Esophagus (tissue), 2 donors: Measurements from ENCODE around the gene LMOD2. TPM values are rescaled to one million over a fixed set of nuclear protein-coding genes. Genes with fewer than 3 reads are reported as not detected.

ENCODE experiments used
- H3K27ac ChIP-seq, 2 donors: one replicate each; pipeline ENCODE4 v1.5.1; 2013; ENCODE audit warnings: low read depth in 2 of 2, mild to moderate bottlenecking in 2 of 2, inconsistent platforms in 1 of 2, low read length in 1 of 2, moderate library complexity in 1 of 2
- H3K27me3 ChIP-seq, 2 donors: one replicate each; pipeline ENCODE4 v1.6.1; 2013; ENCODE audit warnings: low read length in 2 of 2, control low read depth in 1 of 2, mild to moderate bottlenecking in 1 of 2; ENCODE audit not compliant: insufficient read depth in 2 of 2, control insufficient read depth in 1 of 2
- H3K36me3 ChIP-seq, 2 donors: one replicate each; pipeline ENCODE4 v1.6.1; 2013; ENCODE audit warnings: low read length in 1 of 2; ENCODE audit not compliant: control insufficient read depth in 2 of 2, insufficient read depth in 2 of 2
- H3K4me1 ChIP-seq, 2 donors: one replicate each; pipeline ENCODE4 v1.6.1; 2013; ENCODE audit warnings: low read length in 1 of 2; ENCODE audit not compliant: control insufficient read depth in 2 of 2, insufficient read depth in 2 of 2
- H3K4me3 ChIP-seq, 2 donors: one replicate each; pipeline ENCODE4 v1.5.1; 2013; ENCODE audit warnings: low read length in 2 of 2, mild to moderate bottlenecking in 2 of 2, low read depth in 1 of 2, moderate library complexity in 1 of 2
- H3K9me3 ChIP-seq, 2 donors: one replicate each; pipeline ENCODE4 v1.6.1; 2013; ENCODE audit warnings: mild to moderate bottlenecking in 2 of 2, low read depth in 1 of 2, low read length in 1 of 2, moderate library complexity in 1 of 2; ENCODE audit not compliant: control insufficient read depth in 2 of 2, insufficient read depth in 1 of 2
- WGBS, 2 donors: extraction: QIAGEN DNeasy Blood & Tissue Kit; methylation state at CpG; one replicate each; pipeline ENCODE4 v1.1.7; 2013; 5-methylcytosine and 5-hydroxymethylcytosine counted together
- polyA plus RNA-seq, 2 donors: library from polyadenylated mRNA; stranded (reverse); fragments of 200-250 nt; gene quantifications; one replicate each; pipeline ENCODE4 v1.2.3, GENCODE V29; 2013
- donor health status: healthy with polysubstance abuse.
- donor health status: Bipolar disorder and iron deficiency.

LMOD2 gene
- polyA plus RNA-seq, 2 donors: 0.01 to 0.02 TPM

DNA sequence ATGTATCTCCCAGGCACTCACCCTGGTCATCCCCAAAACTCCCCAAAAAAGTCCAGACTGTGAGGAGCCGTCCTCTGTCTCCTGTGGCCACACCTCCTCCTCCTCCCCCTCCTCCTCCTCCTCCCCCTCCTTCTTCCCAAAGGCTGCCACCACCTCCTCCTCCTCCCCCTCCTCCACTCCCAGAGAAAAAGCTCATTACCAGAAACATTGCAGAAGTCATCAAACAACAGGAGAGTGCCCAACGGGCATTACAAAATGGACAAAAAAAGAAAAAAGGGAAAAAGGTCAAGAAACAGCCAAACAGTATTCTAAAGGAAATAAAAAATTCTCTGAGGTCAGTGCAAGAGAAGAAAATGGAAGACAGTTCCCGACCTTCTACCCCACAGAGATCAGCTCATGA is 7.1 kb downstream of the LMOD2 start:
- H3K9me3 ChIP-seq: no peaks in the 10 kb centered on the region
- H3K27ac ChIP-seq: no peak overlapping the region
- no peaks in the 10 kb centered on the region for H3K4me1 ChIP-seq
- no peaks in the 10 kb centered on the region for H3K36me3 ChIP-seq
- peaks cover 4 to 5% of the 10 kb centered on the region in 2 donors for H3K27me3 ChIP-seq
- no peak overlapping the region for H3K4me3 ChIP-seq
- 57 to 60% methylated on average over 3 of the region's 3 CpGs for WGBS, 2 donors

DNA sequence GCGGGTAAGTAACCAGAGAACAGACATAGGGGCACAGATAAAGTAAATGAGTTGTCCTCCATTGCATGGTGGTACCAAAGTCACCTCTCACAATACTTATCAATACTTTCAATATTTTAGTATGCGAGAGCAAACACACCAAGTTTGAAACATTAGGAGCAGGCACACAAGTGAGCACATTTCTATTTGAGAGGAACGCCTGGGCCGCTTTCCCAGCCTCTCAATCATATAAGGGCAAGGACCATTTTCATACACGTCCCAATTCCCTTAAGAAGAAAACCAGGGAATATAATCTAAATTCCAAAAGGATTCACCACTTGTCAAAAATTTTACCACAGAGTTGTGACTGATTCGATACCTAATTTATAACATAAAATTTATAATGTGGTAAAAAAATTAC is 7.5 kb downstream of the LMOD2 start:
- Histone ChIP-seq H3K4me1 (no peaks in the 10 kb centered on the region), H3K36me3 (no peaks in the 10 kb centered on the region), H3K27ac (no peak overlapping the region), H3K9me3 (no peaks in the 10 kb centered on the region), H3K27me3 (peaks cover 2 to 4% of the 10 kb centered on the region in 2 donors), H3K4me3 (no peak overlapping the region)
- 92 to 94% methylated on average over 6 of the region's 6 CpGs for WGBS, 2 donors

DNA sequence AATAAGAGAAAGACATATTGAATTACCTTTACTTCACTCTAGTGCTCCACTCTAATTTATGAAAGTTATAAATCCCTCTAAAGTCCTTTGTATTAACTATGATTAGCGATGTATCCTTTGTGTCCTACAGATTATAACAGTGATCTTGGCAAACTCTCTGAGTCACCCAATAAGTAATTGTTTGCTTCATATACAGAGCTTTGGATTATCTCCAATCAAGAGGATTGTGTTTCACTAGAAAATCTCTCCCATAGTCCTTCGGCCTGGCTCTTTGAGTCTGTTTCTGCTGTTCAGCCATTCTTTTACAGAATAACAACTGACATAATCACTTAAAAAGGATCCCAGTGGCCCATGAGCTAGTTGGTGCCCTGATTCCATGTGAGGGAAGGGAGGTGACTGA is 9.5 kb downstream of the LMOD2 start:
- H3K27ac ChIP-seq: no peak overlapping the region
- H3K9me3 ChIP-seq: no peaks in the 10 kb centered on the region
- H3K36me3 ChIP-seq: no peaks in the 10 kb centered on the region
- no peaks in the 10 kb centered on the region for H3K4me1 ChIP-seq
- 45 to 52% methylated on average over 2 of the region's 2 CpGs for WGBS, 2 donors
- H3K27me3 ChIP-seq: peaks cover 0 to 4% of the 10 kb centered on the region in 2 donors
- no peak overlapping the region for H3K4me3 ChIP-seq

DNA sequence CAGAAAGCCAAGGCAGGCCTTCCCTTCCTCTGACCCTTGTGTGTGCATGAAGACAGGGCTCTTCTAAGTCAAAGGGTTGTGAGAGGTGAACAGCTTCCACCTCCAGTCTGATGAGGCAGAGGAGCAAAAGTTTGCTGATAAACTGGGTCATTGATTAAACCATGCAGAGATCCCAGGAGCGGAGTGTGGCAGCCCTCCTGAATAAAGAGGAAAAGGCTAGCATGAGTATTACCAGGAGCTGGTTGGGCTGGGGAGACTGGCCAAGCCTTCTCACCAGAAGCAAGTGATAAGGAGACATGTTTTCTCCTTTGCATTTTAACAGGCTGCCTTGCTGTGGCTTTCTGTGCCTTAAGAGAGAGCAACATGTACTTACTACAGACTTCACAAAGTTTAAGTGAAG is 10.2 kb downstream of the LMOD2 start:
- Histone ChIP-seq H3K36me3 (no peaks in the 10 kb centered on the region), H3K4me3 (no peak overlapping the region), H3K4me1 (no peaks in the 10 kb centered on the region), H3K9me3 (no peaks in the 10 kb centered on the region), H3K27ac (no peak overlapping the region), H3K27me3 (peaks cover 0 to 4% of the 10 kb centered on the region in 2 donors)
- WGBS, 2 donors: 70 to 81% methylated on average over 1 of the region's 1 CpG

DNA sequence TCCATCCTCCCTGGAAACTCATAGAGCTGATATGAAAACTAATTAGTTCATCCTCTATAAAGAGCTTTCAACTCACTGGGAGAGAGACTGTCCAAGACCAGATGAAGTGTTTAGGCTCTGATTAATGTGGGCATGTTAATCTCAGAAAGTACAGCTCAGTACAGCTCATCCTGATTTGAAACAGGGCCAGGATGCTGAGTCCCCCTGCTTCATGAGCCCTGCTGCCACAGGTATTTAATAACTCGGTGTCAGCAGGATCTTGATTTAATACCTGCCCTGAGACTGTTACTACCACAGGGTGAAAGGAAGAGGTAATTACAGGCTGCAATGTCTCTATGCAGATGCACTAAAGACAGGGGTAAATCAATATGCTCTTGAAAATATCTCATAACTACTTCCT is 10.8 kb downstream of the LMOD2 start:
- Histone ChIP-seq H3K4me3 (no peak overlapping the region), H3K27ac (no peak overlapping the region), H3K9me3 (no peaks in the 10 kb centered on the region), H3K4me1 (no peaks in the 10 kb centered on the region), H3K36me3 (no peaks in the 10 kb centered on the region), H3K27me3 (no peaks in the 10 kb centered on the region)
- WGBS, 2 donors: 47 to 55% methylated on average over 1 of the region's 1 CpG

DNA sequence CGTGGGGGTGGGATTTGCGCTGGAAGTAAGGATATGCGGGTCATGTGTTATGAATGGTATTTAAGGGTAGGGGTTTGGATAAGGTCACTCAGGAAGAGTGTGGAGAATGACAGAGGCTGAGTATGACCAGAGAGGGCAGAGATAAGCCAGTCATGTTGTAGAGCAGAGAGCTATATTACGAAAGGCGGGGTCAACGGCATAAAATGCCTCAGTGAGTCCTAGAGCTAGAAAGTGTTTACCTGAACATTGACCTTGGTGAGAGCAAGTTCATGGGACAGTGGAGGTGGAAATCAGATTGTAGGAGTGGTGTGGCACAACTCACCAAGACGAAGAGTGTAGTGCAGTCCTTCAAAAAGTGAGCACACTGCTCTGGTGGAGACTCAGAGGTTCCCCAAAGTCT is 13.8 kb downstream of the LMOD2 start:
- no peak overlapping the region for H3K4me3 ChIP-seq
- no peak overlapping the region for H3K27ac ChIP-seq
- H3K36me3 ChIP-seq: no peaks in the 10 kb centered on the region
- peaks cover 0 to 3% of the 10 kb centered on the region in 2 donors for H3K4me1 ChIP-seq
- WGBS, 2 donors: 90 to 93% methylated on average over 7 of the region's 7 CpGs
- no peaks in the 10 kb centered on the region for H3K9me3 ChIP-seq
- no peaks in the 10 kb centered on the region for H3K27me3 ChIP-seq

DNA sequence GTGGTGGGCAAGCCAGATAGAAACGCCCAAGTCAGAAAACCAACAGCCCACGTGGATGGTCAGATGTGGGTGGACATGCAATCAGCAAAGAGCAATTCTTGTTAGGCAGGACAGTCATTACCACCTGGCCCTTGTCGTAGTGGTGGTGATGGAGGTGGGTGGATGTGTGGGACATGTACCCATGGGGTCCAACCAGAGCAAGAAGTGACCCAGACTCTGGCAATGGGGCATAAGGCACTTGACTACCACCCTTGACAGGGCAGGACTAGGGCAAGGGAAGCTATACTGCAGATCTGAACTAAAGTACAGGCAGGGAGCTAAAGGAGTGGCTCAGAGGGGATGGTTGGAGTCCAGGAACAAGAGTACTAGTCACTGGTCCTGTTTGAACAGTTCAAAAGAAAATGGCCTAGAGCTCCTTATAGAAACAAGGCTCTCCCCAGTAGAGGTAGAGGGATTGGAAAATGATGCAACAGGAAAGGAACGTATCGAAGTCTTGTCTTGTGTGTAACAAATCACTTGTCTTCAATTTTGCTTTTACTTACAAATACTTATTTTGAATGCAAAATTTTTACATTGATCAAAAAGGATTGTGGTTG is 17.6 kb downstream of the LMOD2 start:
- H3K36me3 ChIP-seq: no peaks in the 10 kb centered on the region
- 80 to 91% methylated on average over 5 of the region's 5 CpGs for WGBS, 2 donors
- H3K4me1 ChIP-seq: peaks cover 0 to 3% of the 10 kb centered on the region in 2 donors
- no peaks in the 10 kb centered on the region for H3K9me3 ChIP-seq
- no peaks in the 10 kb centered on the region for H3K27me3 ChIP-seq
- H3K27ac ChIP-seq: no peak overlapping the region
- H3K4me3 ChIP-seq: no peak overlapping the region

DNA sequence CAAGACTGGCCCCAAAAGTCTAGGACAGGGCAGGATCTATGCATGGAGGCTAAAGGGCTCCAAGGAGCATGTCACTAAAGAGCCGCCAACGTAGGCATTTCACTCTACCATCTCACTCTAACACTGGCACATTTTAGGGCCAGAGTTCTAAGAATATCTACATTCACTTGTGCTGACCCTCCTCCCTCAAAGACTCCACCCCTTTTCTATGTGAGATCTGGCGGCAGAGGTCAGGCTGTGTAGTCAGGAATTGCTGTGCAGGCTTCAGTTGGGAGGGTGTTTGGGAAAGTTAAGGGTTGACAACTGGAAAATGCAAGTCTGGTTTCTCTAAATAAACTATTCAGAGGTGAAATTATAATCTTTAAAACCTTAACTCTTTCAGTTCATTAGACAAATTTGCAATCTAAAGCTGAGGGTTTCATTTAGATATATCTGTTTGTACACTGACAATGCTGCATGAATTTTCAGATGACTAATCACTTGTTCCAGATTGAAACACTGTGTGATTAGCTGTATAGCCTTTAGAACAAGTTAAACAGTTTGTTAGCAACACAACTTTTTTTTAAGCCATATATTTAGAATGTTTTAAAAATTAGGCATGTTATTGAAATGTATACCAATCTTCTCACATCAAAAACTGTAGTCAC is 18.2 kb downstream of the LMOD2 start:
- Histone ChIP-seq H3K36me3 (no peaks in the 10 kb centered on the region), H3K9me3 (no peaks in the 10 kb centered on the region), H3K4me1 (peaks cover 0 to 3% of the 10 kb centered on the region in 2 donors), H3K4me3 (no peak overlapping the region), H3K27ac (no peak overlapping the region), H3K27me3 (no peaks in the 10 kb centered on the region)
- 82 to 84% methylated on average over 3 of the region's 3 CpGs for WGBS, 2 donors

DNA sequence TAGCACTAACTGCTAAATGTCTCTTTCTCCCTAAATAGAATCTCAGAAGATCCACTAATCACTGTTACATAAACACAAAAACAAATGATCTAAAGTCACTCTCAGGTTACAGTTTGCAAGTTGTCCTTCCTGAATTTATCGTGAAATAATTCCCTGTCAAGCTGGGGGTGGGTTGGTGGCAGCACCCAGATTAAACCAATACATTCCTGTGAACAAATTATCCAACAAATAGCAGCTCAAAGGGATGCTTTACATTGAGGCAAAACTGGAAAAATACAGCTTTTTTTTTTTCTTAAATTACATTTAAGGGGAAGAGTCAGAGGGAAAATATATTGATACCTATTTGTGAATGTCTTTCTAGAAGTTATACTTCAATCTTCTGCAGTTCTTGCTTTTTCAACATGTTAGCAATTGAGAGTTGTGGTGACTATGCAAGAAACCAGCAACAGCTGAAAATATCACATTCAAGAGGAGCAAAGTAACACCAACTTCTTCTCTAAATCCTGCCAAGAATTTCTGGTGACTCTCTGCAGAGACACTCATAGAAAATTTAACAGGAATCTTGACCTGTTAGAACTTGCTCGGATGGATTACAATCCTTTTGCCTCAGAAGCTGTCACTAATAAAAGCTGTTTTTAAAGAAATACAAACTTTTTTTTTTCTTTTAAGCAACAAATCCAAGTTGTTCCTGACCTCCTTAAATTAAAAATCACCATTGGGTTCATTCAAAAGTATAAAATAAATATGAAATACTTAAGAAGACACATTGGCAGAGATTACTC is 18.9 kb downstream of the LMOD2 start:
- Histone ChIP-seq H3K4me1 (peaks cover 0 to 3% of the 10 kb centered on the region in 2 donors), H3K9me3 (no peaks in the 10 kb centered on the region), H3K4me3 (no peak overlapping the region), H3K27me3 (no peaks in the 10 kb centered on the region), H3K36me3 (no peaks in the 10 kb centered on the region), H3K27ac (no peak overlapping the region)
- 27 to 34% methylated on average over 2 of the region's 2 CpGs for WGBS, 2 donors

DNA sequence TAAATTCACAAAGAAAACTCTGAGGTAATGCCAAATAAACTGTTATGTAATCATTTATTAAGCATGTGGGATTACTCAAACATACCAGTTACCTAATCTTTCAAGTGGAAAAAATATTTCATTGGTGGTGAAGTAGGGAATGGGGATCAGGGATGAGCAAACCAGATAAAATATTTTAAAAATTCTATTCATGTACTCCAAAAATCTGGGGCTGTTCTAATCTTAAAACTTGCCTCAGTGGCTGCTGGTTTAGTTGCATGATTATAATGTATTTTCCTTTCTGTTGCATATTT is 19.5 kb downstream of the LMOD2 start:
- Histone ChIP-seq H3K4me3 (no peak overlapping the region), H3K9me3 (no peaks in the 10 kb centered on the region), H3K36me3 (no peaks in the 10 kb centered on the region), H3K4me1 (peaks cover 0 to 3% of the 10 kb centered on the region in 2 donors), H3K27me3 (no peaks in the 10 kb centered on the region), H3K27ac (no peak overlapping the region)
